NAMALWA (cell line): Measurements from ENCODE around the gene RBP7.
"Not testable (repeated sequence)": the region's sequence is repeated elsewhere in the genome, so short reads cannot be mapped to it uniquely, and the experiment has no call there.

Experiments used
- DNase-seq: peaks from one replicate; pipeline ENCODE4 v3.0.0-alpha.2; 2015; ENCODE audit warnings: low spot score

RBP7 gene

GRCh38 chr1:9996624-9997582, at the start of gene RBP7:
Gene RBP7, plus strand, starts transcription at chr1:9997228. Its CDS starts 31 bp downstream, at chr1:9997259.
- DNase-seq = no peak

DNA sequence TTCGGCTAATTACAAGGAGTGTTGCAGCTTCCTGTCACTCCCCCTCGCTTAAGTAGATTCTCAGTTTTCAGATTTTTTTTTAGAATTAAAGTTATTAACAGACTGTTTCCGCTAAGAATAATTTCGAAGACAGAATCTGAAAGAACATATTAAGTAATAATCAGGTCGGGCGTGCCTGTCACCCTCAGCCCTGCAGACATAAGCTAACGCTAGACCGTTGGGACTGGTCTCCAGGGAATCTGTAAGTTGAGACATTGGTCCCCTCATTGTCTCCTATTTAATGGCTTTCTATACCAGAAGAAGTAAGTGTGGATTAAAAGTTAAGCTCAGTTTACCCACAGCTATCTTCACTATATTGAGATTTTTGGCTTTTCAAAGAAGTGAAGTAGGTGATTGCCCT, 39.3 kb upstream of the RBP7 start:
- DNase-seq = no peak

DNA sequence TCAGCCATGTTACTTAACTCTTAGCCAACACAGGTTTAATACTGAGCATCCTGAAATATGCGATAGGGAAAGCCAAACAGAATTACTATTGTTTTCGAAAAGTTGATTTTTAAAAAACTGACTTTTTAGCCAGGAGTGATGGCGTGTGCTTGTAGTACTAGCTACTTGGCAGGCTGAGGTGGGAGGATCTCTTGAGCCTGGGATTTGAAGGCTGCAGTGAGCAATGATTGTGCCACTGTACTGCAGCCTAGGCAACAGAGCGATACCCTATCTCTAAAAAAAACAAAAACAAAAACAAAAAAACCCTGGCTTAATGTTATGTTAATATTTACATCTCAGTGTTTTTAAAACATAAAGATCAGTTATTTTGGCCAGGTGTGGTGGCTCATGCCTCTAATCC, 37.0 kb upstream of the RBP7 start:
- DNase-seq = no peak

- peak; percentile 83 for DNase-seq
Measured at GRCh38 chr1:9960706-9961562, 36.1 kb upstream of the RBP7 start.

GRCh38 chr1:9984253-9984652, 12.8 kb upstream of the RBP7 start:
- DNase-seq = no peak

- DNase-seq = no peak
Measured at GRCh38 chr1:9985001-9985400, 12.0 kb upstream of the RBP7 start.

- no peak for DNase-seq
Measured at GRCh38 chr1:9989773-9990172, 7.3 kb upstream of the RBP7 start.

GRCh38 chr1:9990944-9991343, 6.1 kb upstream of the RBP7 start:
- DNase-seq = no peak

GRCh38 chr1:9992910-9993309, 4.1 kb upstream of the RBP7 start:
- no peak for DNase-seq

DNA sequence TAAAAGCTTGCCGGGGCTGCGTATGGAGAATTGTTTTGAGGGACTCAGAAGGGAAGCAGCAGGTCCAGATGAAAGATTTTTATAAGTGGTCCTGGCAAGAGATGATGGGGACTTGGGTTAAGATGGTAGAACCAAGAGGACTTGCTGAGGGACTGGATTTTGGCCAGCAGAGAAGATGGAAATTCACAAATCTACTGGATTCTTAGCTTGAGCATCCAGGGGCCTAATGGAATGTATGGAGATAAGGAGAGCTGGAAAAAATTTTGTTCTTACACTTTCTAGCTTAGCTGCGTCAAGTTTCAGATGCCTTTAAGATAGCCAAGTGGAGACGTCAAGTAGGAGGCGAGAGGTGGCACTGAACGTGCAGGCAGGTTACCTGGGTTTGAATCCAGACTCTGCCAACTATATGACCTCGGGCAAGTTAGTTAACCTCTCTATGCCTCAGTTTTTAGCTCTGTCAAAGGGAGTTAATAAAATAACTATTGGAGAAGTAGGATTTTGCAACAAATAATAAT, 3.4 kb upstream of the RBP7 start:
- no peak for DNase-seq

DNA sequence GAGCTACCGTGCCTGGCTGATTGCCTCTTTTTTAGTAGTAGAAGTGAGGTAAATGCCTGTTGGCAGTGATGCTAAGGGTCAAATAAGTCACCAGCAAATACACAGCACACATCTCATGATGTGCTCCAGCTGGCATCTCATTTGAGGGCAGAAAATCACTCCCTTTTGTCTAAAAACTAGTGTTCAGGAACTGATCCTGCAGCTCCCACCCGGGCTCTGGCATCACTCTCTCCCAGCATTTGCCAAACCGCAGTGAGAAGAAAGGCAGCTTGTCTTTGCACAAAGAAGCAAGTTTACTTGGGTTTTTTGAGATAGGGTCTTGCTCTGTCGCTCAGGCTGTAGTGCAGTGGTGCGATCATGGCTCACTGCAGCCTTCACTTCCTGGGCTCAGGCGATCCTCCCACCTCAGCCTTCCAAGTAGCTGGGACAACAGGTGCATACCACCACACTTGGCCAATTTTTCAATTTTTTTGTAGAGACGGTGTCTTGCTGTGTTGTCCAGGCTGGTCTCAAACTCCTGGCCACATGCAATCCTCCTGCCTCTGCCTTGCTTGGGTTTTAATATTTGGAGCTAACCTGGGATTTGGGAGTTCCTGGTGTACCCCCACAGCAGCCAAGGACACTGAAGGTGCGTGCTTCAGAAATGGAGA, 4.1 kb downstream of the RBP7 start:
- DNase-seq = no peak

GRCh38 chr1:10005248-10005647, 8.2 kb downstream of the RBP7 start:
- not testable (repeated sequence) for DNase-seq

GRCh38 chr1:10007169-10007568, 10.1 kb downstream of the RBP7 start:
- no peak for DNase-seq

DNA sequence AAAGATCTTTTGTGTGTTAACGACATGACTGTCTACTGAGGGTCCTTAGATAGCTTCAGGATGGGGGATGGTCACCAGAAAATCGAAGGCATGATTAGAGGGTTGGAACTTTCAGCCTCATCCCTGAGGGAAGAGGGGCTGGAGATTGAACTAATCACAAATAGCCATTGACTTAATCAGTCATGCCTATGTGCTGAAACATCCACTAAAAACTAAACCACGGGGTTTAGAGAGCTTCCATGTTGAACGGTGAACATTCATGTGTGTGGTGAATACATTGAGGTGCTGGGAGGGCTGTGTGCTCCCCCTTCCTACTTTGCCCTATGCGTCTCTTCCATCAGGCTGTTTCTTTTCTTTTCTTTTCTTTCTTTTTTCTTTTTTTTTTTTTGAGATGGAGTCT, 17.0 kb downstream of the RBP7 start:
- DNase-seq = no peak

DNA sequence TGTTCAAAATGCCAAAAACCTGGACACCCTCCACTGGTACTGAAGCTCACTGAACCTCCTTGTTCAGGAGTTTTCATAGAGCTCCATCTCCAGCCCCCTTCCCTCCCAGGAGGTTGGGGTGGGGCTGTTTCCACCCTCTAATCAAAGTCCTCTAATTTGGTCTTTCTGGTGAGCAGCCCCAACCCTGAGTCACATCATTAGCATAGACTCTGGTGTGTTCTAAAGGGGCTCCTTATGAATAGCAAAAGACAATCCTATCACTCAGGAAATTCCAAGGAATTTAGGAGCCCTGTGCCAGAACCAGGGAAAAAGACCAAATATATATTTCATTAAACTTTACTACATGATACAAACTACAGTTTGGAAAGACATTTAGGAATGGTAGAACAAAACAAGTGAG, 22.5 kb downstream of the RBP7 start:
- DNase-seq = no peak

GRCh38 chr1:10020086-10020485, 23.1 kb downstream of the RBP7 start:
- no peak for DNase-seq

- DNase-seq = not testable (repeated sequence)
Measured at GRCh38 chr1:10020678-10021077, 23.6 kb downstream of the RBP7 start.

DNA sequence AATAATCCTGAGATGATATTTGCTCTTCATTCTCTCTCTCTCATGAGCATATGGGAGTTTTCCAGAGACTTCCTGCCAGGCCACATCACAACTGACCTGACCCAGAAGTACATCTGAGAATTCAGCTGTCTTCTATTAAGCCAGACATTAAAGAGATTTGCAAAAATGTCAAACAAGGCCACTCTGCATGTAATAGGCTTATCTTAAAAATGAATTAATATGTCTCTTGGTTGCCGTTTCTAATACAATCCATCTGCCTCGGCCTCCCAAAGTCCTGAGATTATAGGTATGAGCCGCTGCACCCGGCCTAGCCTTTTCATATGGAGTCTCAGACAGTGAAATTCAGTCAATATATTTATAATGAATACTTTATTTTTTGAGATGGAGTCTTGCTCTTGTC, 25.0 kb downstream of the RBP7 start:
- DNase-seq = not testable (repeated sequence)

DNA sequence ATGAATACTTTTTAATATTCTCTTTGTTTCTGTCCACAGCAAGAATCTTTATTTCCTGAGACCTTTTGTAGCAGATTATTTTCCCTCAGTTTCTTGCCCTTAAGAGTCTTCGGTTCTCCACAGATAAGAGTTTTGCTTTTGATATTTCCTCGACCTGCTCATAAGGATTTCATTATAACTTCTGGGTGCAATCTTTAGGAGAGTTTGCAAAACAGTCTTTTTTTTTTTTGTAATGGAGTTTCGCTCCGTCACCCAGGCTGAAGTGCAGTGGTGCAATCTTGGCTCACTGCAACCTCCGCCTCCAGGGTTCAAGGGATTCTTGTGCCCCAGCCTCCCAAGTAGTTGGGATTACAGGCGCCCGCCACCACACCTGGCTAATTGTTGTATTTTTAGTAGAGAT, 25.6 kb downstream of the RBP7 start:
- no peak for DNase-seq

- no peak for DNase-seq
Measured at GRCh38 chr1:10025354-10025753, 28.3 kb downstream of the RBP7 start.

GRCh38 chr1:10027027-10027426, 30.0 kb downstream of the RBP7 start:
- DNase-seq = no peak

- not testable (repeated sequence) for DNase-seq
Measured at GRCh38 chr1:10028956-10029500, 32.0 kb downstream of the RBP7 start.
